ENCODE results near the gene RPS25.
"Not testable (repeated sequence)": the region's sequence is repeated elsewhere in the genome, so short reads cannot be mapped to it uniquely, and the experiment has no call there.

The RPS25 gene

DNA sequence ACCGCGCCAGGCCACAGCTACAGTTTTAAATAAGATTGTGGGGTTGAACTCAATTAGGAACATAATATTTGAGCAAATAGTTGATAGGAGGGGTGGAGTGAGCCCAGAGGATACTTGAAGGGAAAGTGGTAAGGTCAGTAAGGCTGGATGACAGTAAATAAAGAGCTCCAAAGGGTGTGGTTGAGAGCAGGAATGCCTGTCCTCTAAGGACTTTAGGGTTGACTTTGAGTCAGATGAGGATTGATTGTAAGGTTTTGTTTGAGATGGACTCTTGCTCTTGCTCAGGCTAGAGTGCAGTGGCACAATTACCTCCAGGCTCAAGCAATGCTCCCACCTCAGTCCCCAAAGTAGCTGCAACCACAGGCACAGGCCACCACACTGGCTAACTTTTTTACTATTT, 44.2 kb downstream of the RPS25 start:
- no peaks in the 10 kb centered on the region for H3K27me3 ChIP-seq (ENCODE audit: control insufficient read depth, insufficient read depth, low read length)
- H3K9me3 ChIP-seq (ENCODE audit: control insufficient read depth, insufficient read depth, low read length): no peaks in the 10 kb centered on the region; the same call in 1 of the 2 replicates
- H3K4me3 ChIP-seq (ENCODE audit: low read length): no peak overlapping the region
- H3K4me1 ChIP-seq (ENCODE audit: control insufficient read depth, insufficient read depth, low read length): no peaks in the 10 kb centered on the region
- no peak for DNase-seq (ENCODE audit: low read depth, low spot score)
- H3K36me3 ChIP-seq (ENCODE audit: control insufficient read depth, insufficient read depth, low read length): no peaks in the 10 kb centered on the region
- H3K27ac ChIP-seq (ENCODE audit: low read length): no peak overlapping the region
- WGBS (ENCODE audit: insufficient coverage, insufficient read length): no CpG with 5 or more reads among the region's 2 CpGs

DNA sequence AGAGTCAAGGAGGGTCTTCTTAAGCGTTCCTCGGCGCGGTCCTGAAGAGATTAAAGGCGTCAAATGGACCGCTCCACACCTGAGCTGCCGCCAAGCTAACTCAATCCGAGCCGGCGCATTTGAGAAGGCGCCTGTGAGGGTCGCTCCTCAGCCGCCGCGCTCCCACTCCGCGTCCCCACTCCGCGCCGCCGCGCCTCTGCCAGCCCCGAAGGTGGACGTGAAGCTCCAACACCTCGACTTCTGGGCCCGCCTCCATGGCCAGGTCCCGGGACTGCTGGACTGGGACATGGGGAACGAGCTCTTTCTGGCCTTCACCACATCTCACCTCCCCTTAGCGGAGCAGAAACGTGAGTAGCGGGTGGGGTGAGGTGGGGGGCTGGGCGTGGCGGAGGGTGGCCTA, 46.5 kb downstream of the RPS25 start, which contains the start of gene FOXR1:
FOXR1 (plus strand) TSS at position 116 of the 400 bp plus-strand sequence; CDS start at position 287, 171 bp downstream.
- no peaks in the 10 kb centered on the region for H3K27me3 ChIP-seq (ENCODE audit: control insufficient read depth, insufficient read depth, low read length)
- H3K9me3 ChIP-seq (ENCODE audit: control insufficient read depth, insufficient read depth, low read length): no peaks in the 10 kb centered on the region; the same call in 1 of the 2 replicates
- no peak within 1 kb of the TSS for H3K27ac ChIP-seq (ENCODE audit: low read length)
- no peak within 1 kb of the TSS for H3K4me3 ChIP-seq (ENCODE audit: low read length)
- no peaks in the 10 kb centered on the region for H3K4me1 ChIP-seq (ENCODE audit: control insufficient read depth, insufficient read depth, low read length)
- H3K36me3 ChIP-seq (ENCODE audit: control insufficient read depth, insufficient read depth, low read length): no peaks in the 10 kb centered on the region
- WGBS (ENCODE audit: insufficient coverage, insufficient read length): no CpG with 5 or more reads among the region's 33 CpGs
- no peak for DNase-seq (ENCODE audit: low read depth, low spot score)

DNA sequence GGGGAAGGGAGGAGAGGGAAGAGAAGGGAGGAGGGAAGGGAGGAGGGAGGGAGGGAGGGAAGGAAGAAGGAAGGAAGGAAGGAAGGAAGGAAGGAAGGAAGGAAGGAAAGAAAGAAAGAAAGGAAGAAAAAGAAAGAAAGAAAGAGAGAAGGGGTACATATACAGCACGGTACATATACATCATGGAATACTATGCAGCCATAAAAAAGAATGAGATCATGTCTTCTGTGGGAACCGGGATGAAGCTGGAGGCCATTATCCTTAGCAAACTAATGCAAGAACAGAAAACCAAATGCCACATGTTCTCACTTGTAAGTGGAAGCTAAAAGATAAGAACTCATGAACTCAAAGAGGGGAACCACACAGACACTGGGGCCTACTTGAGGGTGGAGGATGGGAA, 48.6 kb downstream of the RPS25 start:
- WGBS (ENCODE audit: insufficient coverage, insufficient read length): no CpG with 5 or more reads among the region's 2 CpGs

More for the DNA sequence above, 48.6 kb downstream of the RPS25 start:
- not testable (repeated sequence) for DNase-seq (ENCODE audit: low read depth, low spot score); H3K36me3 ChIP-seq (ENCODE audit: control insufficient read depth, insufficient read depth, low read length); H3K4me3 ChIP-seq (ENCODE audit: low read length); H3K27me3 ChIP-seq (ENCODE audit: control insufficient read depth, insufficient read depth, low read length); H3K9me3 ChIP-seq (ENCODE audit: control insufficient read depth, insufficient read depth, low read length); H3K27ac ChIP-seq (ENCODE audit: low read length); H3K4me1 ChIP-seq (ENCODE audit: control insufficient read depth, insufficient read depth, low read length)
